GM13977 (cell line): ENCODE measurements around the gene RAX2.

Experiments used
- DNase-seq: peaks from one replicate; pipeline ENCODE4 v3.0.0; 2012; ENCODE audit warnings: low spot score
- CTCF ChIP-seq: IDR thresholded peaks from 2 replicates; pipeline ENCODE4 v1.5.1; 2012; ENCODE audit warnings: mild to moderate bottlenecking, control low read depth; ENCODE audit not compliant: insufficient read depth; ENCODE audit errors: extremely low read depth, missing control alignments
- in situ Hi-C: fragments of 300-500 bp; cut with MboI; formaldehyde crosslinking; loops from one replicate; pipeline ENCODE4 v1.12.0; 2022; ENCODE audit warnings: low sequenced_read_pairs, low pct_unique_long_range_greater_than_20kb, mixed read lengths, inconsistent platforms; ENCODE audit not compliant: unreplicated experiment

RAX2 gene

GRCh38 chr19:3790941-3791340 lies 18.9 kb upstream of the RAX2 start:
- in situ Hi-C loops, result no loop called here
- no peak for DNase-seq
- no peak for TF ChIP-seq CTCF

GRCh38 chr19:3790209-3790734 lies 18.2 kb upstream of the RAX2 start:
- TF ChIP-seq CTCF, result no peak
- in situ Hi-C loops, result no loop called here
- no peak for DNase-seq

GRCh38 chr19:3788996-3789778 lies 17.2 kb upstream of the RAX2 start:
- in situ Hi-C loops, result no loop called here
- no peak for TF ChIP-seq CTCF
- DNase-seq, result no peak

GRCh38 chr19:3785938-3786824 lies 14.2 kb upstream of the RAX2 start, which contains the start of gene MATK:
MATK (minus strand) TSS chr19:3786381; CDS start chr19:3785135, 1,246 bp downstream.
- in situ Hi-C loops, result no loop called here
- TF ChIP-seq CTCF, result no peak
- DNase-seq, result peak; percentile 76

GRCh38 chr19:3785451-3785937 lies 13.5 kb upstream of the RAX2 start:
- TF ChIP-seq CTCF, result no peak
- DNase-seq, result no peak
- in situ Hi-C loops, result no loop called here
